Kidney epithelial cell (primary cell): Measurements from ENCODE around the gene MPEG1. TPM values are rescaled to one million over a fixed set of nuclear protein-coding genes. Genes with fewer than 3 reads are reported as not detected.

ENCODE experiments used
- DNase-seq: peaks from one replicate; pipeline ENCODE4 v3.0.0-alpha.2; 2010; ENCODE audit warnings: low read depth
- H3K27me3 ChIP-seq: 2 replicates; pipeline ENCODE4 v1.6.0; 2011; ENCODE audit warnings: low read length; ENCODE audit not compliant: control insufficient read depth, insufficient read depth
- H3K36me3 ChIP-seq: 2 replicates; pipeline ENCODE4 v1.5.1; 2011; ENCODE audit warnings: low read length; ENCODE audit not compliant: control insufficient read depth, insufficient read depth
- H3K4me3 ChIP-seq: 2 replicates; pipeline ENCODE4 v1.5.1; 2011; ENCODE audit warnings: low read depth, mild to moderate bottlenecking, control low read depth, low read length
- total RNA-seq: library from RNA; depleted of rRNA; stranded (reverse); fragments of >200 nt; gene quantifications from 2 replicates; pipeline ENCODE4 v1.2.3, GENCODE V29; 2015
- TF ChIP-seq, protein P1 (sequence below): IDR thresholded peaks from 2 replicates; pipeline ENCODE4 v1.5.1; 2011; ENCODE audit warnings: mild to moderate bottlenecking, moderate library complexity, low read length, control low read depth, inconsistent platforms; ENCODE audit not compliant: insufficient read depth, poor library complexity, severe bottlenecking

The MPEG1 gene
- total RNA-seq, 1 donor from 2014 or later: not detected

DNA sequence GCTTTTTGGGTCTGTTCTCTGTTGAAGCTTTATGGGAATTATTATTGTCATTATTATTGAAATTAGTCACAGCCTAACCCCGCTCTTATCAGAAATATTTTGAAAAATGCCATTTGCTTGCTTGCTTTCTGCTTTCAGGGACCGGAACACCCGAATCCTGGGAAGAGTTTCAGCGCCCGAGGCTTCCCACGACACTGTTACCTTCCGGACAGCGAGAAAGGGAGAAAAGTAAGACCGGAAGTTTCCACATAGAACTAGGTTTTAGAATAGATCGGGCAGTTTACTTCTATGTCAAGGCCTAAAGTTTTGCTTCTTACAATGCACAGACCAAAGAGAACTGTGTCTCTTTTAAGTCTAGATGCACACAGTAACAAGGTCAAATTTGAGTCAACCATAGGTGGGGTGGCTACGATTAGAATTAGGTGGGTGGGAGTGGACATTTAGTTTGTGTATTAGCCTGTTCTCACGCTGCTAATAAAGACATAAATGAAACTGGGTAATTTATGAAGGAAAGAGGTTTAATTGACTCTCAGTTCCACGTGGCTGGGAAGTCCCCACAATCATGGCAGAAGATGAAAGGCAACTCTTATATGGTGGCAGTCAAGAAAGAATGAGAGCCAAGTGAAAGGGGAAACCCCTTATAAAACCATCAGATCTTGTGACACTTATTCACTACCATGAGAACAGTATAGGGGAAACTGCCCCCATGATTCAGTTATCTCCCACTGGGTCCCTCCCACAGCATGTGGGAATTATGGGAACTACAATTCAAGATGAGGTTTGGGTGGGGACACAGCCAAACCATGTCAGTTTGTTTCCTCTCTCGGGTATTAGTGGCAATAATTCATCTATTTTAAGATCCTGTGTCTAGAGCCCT is 12.9 kb downstream of the MPEG1 start:
- TF ChIP-seq, protein P1, sequence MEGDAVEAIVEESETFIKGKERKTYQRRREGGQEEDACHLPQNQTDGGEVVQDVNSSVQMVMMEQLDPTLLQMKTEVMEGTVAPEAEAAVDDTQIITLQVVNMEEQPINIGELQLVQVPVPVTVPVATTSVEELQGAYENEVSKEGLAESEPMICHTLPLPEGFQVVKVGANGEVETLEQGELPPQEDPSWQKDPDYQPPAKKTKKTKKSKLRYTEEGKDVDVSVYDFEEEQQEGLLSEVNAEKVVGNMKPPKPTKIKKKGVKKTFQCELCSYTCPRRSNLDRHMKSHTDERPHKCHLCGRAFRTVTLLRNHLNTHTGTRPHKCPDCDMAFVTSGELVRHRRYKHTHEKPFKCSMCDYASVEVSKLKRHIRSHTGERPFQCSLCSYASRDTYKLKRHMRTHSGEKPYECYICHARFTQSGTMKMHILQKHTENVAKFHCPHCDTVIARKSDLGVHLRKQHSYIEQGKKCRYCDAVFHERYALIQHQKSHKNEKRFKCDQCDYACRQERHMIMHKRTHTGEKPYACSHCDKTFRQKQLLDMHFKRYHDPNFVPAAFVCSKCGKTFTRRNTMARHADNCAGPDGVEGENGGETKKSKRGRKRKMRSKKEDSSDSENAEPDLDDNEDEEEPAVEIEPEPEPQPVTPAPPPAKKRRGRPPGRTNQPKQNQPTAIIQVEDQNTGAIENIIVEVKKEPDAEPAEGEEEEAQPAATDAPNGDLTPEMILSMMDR: no peak
- Histone ChIP-seq H3K27me3 (no peaks in the 10 kb centered on the region), H3K36me3 (no peaks in the 10 kb centered on the region), H3K4me3 (no peak overlapping the region)
- no peak for DNase-seq

DNA sequence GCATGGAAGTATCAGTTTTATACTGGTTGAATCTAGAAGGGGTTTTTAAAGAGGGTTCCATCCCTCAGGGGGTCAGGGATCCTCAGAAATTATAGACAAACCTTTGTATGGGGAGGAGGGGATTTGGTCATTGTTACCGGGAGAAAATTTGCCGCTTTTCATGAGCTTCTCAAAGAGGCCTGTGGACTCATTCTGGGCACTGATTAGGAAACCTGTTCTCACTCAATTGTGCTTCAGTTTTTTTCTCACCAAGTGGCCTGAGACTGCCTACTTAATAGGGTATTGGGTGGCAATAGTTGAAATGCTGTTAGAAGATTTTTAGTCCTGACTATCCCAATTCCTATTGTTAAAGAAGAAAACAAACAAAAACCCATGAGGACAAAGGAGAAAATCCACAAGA is 14.0 kb downstream of the MPEG1 start:
- DNase-seq: no peak
- Histone ChIP-seq H3K27me3 (no peaks in the 10 kb centered on the region), H3K4me3 (no peak overlapping the region), H3K36me3 (no peaks in the 10 kb centered on the region)
- TF ChIP-seq, protein P1: no peak

DNA sequence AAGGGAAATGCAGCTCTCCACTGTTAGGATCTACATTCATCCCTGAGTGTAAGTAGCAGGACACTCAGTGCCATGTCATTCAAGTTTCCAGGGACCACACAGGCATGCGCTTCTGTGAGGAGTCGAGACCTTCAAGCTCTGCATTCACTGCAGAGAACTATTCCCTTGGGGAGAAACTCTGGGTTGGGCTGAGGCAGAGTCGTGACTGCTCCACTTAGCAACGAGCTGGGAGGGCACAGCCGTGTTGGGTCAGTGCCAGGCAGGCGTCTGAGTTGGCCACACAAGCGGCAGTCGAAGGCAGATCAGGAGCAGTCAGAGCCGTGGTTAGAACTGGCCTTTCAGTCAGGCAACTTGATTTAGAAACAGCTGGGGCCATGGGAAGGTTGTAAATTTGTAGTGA is 14.7 kb downstream of the MPEG1 start:
- no peak for DNase-seq
- Histone ChIP-seq H3K36me3 (no peaks in the 10 kb centered on the region), H3K27me3 (no peaks in the 10 kb centered on the region), H3K4me3 (no peak overlapping the region)
- TF ChIP-seq, protein P1: no peak

DNA sequence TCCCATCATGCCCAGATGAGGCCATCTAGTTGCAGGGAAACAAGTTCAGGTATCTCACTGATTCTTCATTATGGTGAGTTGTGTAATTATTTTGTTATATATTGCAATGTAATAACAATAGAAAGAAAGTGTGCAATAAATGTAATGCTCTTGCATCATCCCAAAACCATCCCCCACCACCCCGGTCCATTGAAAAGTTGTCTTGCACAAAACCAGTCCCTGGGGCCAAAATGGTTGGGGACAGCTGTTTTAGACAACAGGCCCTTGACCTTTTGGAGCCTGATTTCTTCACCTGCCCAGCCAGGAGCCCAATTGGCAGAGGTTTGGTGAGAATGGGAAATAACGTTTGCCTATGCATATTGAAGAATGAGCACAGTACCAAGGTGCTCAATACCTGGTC is 15.9 kb downstream of the MPEG1 start:
- Histone ChIP-seq H3K4me3 (no peak overlapping the region), H3K36me3 (no peaks in the 10 kb centered on the region), H3K27me3 (no peaks in the 10 kb centered on the region)
- no peak for DNase-seq
- TF ChIP-seq, protein P1: no peak

DNA sequence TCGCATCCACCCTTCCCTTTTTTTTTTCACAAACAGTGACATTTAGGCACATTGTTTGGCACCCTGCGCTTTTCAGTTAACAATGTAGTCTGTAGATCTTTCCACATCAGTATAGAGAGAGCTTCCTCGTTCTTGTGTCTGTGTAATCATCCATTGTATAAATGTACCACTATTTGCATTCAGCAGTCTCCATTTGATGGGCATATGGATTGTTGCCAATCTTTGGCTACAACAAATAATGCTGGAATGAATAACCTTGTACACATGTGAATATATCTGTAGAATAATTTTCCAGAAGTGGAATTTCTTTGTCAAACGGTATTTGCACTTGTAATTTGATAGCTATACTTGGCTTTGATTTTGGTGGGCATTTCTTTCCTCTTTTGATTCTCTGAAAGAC is 17.1 kb downstream of the MPEG1 start:
- TF ChIP-seq, protein P1: no peak
- no peak for DNase-seq
- Histone ChIP-seq H3K4me3 (no peak overlapping the region), H3K27me3 (no peaks in the 10 kb centered on the region), H3K36me3 (no peaks in the 10 kb centered on the region)
